Bronchial epithelial cell (primary cell): ENCODE data around the gene SYNGAP1. TPM values are rescaled to one million over a fixed set of nuclear protein-coding genes. Genes with fewer than 3 reads are reported as not detected.
A peak's percentile ranks its signal among the peaks of the same experiment; 100 is the strongest.
"Not testable (repeated sequence)": the region's sequence is repeated elsewhere in the genome, so short reads cannot be mapped to it uniquely, and the experiment has no call there.

Source experiments
- DNase-seq: peaks from one replicate; pipeline ENCODE4 v3.0.0-alpha.2; 2010; ENCODE audit warnings: low read depth
- FAIRE-seq: peaks from 2 replicates; lab custom pipeline; 2011; peaks lifted over from hg19 to GRCh38; lab: Jason Lieb, UNC
- H3K27me3 ChIP-seq: 2 replicates; pipeline ENCODE4 v1.5.1; 2011; ENCODE audit warnings: low read length; ENCODE audit not compliant: control insufficient read depth, insufficient read depth
- H3K36me3 ChIP-seq: 2 replicates; pipeline ENCODE4 v1.5.1; 2011; ENCODE audit warnings: low read length; ENCODE audit not compliant: control insufficient read depth, insufficient read depth
- H3K4me3 ChIP-seq: 2 replicates; pipeline ENCODE4 v1.5.1; 2011; ENCODE audit warnings: mild to moderate bottlenecking, low read depth, low read length, control low read depth
- total RNA-seq: library from RNA; depleted of rRNA; stranded (reverse); fragments of >200 nt; gene quantifications from 2 replicates; pipeline ENCODE4 v1.2.1, GENCODE V29; 2014
- TF ChIP-seq, protein P1 (sequence below): IDR thresholded peaks from 2 replicates; pipeline ENCODE4 v1.5.1; 2011; ENCODE audit warnings: mild to moderate bottlenecking, moderate library complexity, low read length, control low read depth, inconsistent platforms; ENCODE audit not compliant: insufficient read depth, severe bottlenecking

The SYNGAP1 gene
- total RNA-seq, 1 donor from 2014 or later, result 0.79 TPM

DNA sequence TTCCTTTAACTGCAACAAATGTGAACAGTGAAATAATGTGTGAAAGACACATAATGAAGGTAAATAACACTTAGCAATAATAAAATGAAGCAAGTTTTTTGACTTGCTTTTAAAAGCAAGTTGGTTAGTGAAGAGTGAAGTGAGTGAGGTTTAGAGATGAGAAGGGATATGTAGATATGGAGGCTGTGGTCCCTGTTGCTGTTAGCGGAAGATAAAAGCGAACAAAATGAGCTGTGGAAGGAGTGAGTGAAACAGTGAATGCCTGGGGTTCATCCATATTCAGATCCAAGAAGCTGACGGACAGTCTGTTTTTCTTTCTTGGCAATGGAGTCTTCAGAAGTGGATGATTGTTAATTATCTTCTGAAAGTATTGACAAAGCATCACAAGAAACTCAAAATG, 58.0 kb downstream of the SYNGAP1 start:
- H3K36me3 ChIP-seq, result no peaks in the 10 kb centered on the region
- TF ChIP-seq, protein P1, sequence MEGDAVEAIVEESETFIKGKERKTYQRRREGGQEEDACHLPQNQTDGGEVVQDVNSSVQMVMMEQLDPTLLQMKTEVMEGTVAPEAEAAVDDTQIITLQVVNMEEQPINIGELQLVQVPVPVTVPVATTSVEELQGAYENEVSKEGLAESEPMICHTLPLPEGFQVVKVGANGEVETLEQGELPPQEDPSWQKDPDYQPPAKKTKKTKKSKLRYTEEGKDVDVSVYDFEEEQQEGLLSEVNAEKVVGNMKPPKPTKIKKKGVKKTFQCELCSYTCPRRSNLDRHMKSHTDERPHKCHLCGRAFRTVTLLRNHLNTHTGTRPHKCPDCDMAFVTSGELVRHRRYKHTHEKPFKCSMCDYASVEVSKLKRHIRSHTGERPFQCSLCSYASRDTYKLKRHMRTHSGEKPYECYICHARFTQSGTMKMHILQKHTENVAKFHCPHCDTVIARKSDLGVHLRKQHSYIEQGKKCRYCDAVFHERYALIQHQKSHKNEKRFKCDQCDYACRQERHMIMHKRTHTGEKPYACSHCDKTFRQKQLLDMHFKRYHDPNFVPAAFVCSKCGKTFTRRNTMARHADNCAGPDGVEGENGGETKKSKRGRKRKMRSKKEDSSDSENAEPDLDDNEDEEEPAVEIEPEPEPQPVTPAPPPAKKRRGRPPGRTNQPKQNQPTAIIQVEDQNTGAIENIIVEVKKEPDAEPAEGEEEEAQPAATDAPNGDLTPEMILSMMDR, result no peak
- H3K27me3 ChIP-seq, result no peaks in the 10 kb centered on the region
- DNase-seq (no peak), FAIRE-seq (peak; percentile 40)
- H3K4me3 ChIP-seq, result no peak overlapping the region

DNA sequence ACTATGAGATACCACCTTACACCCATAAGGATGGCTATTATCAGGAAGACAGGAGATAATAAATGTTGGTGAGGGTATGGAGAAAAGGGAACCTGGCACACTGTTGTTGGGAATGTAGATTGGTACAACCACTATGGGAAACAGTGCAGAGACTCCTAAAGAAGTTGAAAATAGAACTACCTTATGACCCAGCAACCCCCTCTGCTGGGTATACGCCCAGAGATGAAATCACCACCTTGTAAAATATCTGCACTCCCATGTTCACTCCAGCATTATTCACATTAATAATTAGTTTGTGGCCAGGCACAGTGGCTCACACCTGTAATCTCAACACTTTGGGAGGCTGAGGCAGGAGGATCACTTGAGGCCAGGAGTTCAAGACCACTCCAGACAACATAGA, 61.3 kb downstream of the SYNGAP1 start:
- Histone ChIP-seq H3K36me3 (no peaks in the 10 kb centered on the region), H3K27me3 (no peaks in the 10 kb centered on the region), H3K4me3 (no peak overlapping the region)
- DNase-seq (peak; percentile 9), FAIRE-seq (no peak)
- TF ChIP-seq, protein P1, result no peak

DNA sequence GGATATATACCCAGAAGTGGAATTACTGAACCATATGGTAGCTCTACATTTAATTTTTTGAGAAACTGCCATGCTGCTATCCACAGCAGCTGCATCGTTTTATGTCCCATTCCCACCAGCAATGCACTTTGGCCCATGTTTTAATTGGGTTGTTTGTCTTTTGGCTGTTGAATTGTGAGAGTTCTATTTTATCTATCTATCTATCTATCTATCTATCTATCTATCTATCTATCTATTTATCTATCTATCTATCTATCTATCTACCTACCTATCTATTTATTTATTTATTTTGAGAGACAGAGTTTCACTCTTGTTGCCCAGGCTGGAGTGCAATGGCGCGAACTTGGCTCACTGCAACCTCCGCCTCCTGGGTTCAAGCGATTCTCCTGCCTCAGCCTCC, 62.8 kb downstream of the SYNGAP1 start:
- not testable (repeated sequence) for H3K4me3 ChIP-seq, DNase-seq, H3K27me3 ChIP-seq, FAIRE-seq, H3K36me3 ChIP-seq

DNA sequence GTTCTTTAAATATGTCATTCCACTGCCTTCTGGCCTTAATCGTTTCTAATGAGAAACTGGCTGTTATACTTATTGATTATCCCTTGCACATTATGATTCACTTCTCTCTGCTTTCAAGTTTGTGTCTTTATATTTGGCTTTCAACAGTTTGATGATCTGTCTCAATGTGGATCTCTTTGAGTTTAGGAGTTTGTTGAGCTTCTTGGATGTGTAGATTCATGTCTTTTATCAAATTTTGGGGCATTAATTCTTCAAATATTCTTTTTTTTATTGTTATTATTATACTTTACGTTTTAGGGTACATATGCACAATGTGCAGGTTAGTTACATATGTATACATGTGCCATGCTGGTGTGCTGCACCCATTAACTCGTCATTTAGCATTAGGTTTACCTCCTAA, 63.8 kb downstream of the SYNGAP1 start:
- H3K36me3 ChIP-seq, result no peaks in the 10 kb centered on the region
- H3K4me3 ChIP-seq, result no peak overlapping the region
- DNase-seq (no peak), FAIRE-seq (no peak)
- TF ChIP-seq, protein P1, result no peak
- no peaks in the 10 kb centered on the region for H3K27me3 ChIP-seq

DNA sequence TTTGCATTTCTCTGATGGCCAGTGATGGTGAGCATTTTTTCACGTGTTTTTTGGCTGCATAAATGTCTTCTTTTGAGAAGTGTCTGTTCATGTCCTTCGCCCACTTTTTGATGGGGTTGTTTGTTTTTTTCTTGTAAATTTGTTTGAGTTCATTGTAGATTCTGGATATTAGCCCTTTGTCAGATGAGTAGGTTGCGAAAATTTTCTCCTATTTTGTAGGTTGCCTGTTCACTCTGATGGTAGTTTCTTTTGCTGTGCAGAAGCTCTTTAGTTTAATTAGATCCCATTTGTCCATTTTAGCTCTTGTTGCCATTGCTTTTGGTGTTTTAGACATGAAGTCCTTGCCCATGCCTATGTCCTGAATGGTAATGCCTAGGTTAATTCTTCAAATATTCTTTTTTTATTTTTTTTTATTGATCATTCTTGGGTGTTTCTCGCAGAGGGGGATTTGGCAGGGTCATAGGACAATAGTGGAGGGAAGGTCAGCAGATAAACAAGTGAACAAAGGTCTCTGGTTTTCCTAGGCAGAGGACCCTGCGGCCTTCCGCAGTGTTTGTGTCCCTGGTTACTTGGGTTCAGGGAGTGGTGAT, 64.9 kb downstream of the SYNGAP1 start:
- H3K27me3 ChIP-seq, FAIRE-seq, H3K4me3 ChIP-seq, DNase-seq, H3K36me3 ChIP-seq: not testable (repeated sequence)

DNA sequence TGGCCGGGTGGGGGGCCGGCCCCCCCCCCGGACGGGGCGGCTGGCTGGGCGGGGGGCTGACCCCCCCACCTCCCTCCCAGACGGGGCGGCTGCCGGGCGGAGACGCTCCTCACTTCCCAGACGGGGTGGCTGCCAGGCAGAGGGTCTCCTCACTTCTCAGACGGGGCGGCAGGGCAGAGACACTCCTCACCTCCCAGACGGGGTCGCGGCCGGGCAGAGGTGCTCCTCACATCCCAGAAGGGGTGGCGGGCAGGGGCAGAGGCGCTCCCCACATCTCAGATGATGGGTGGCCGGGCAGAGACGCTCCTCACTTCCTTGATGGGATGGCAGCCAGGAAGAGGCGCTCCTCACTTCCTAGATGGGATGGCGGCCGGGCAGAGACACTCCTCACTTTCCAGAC, 65.8 kb downstream of the SYNGAP1 start:
- H3K27me3 ChIP-seq, H3K4me3 ChIP-seq, H3K36me3 ChIP-seq, FAIRE-seq, DNase-seq: not testable (repeated sequence)

DNA sequence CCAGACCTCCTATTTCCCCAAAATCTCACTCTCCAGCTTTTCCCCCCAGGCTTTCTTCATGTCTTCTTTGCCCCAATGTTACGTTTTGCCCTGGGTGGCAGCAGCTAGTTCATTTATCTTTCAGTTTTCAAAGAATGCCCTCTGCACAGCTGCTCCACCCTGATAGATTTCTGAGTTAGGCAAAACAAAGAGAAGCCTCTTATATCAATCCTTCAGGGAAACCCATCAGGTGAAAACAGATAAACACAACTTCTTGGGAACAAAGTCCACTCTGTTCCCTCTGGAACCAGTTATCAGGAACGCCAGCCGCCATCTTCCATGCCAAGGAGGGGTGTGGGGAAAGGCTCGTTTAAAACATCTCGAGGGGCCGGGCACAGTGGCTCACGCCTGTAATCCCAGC, 68.5 kb downstream of the SYNGAP1 start:
- TF ChIP-seq, protein P1, result no peak
- Histone ChIP-seq H3K4me3 (no peak overlapping the region), H3K36me3 (no peaks in the 10 kb centered on the region), H3K27me3 (no peaks in the 10 kb centered on the region)
- no peak for FAIRE-seq
- no peak for DNase-seq
